ENCODE measurements around the gene SYT15. TPM values are rescaled to one million over a fixed set of nuclear protein-coding genes. Genes with fewer than 3 reads are reported as not detected.
"Not testable (repeated sequence)": the region's sequence is repeated elsewhere in the genome, so short reads cannot be mapped to it uniquely, and the experiment has no call there.

Gene SYT15
- total RNA-seq, 2 donors from 2014 or later: 1.0 to 1.1 TPM

DNA sequence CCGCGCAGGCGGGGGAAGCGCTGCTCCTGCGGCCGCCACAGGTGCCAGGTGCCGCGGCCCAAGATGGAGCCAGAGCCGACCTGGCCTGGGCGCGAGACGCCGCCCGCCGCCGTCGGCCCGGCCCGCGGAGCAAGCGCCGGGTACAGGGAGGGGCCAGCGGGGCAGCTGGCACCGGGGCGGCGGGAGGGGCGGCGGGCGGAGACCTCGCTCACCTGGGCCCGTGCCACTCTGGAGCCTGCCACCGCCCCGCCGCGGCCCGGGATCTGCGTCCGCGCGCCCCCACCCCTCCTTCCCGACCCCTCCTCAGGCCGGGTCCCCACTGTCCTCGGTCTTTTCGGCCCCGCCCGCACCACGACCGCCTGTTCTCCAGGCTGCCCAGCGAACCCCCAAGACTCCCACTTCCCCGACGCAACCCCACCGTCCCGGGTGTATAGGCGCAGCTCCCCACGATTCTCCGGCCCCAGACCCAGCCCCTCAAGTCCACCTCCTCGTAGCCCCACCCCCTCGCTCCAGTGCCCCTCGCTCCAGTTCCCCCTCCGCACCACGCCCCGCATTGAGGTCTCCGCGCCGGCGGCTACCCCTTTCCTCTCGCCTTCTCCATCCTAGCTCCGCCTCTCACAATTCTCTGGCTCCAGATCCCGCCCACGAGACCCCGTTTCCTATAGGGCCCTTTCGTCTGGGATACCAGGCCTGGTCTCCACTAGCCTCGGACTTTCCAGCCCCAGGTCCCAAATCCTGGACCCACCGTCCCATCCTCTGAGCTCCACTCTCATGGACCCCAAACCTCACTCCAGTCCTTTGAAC is 22.2 kb upstream of the SYT15 start, which contains the start of gene GPRIN2:
TSS of gene GPRIN2 (minus strand) at position 144 of the 804 bp plus-strand sequence. CDS start 5,922 bp downstream, outside the sequence.
- Mint-ChIP-seq H3K4me1 (peaks cover 9% of the 10 kb centered on the region), H3K27me3 (no peaks in the 10 kb centered on the region), H3K4me3 (peak within 1 kb of the TSS; percentile 75), H3K36me3 (ENCODE audit: low read depth) (peaks cover 16% of the 10 kb centered on the region), H3K27ac (no peak within 1 kb of the TSS)
- peak in 1 of 3 donors; percentile 7 for DNase-seq
- H3K9me3 ChIP-seq (ENCODE audit: control insufficient read depth, low read length, poor library complexity, severe bottlenecking): no peaks in the 10 kb centered on the region
- ATAC-seq: no peak

GRCh38 chr10:46557319-46558121 is 21.4 kb upstream of the SYT15 start:
- peaks cover 16% of the 10 kb centered on the region for H3K36me3 Mint-ChIP-seq (ENCODE audit: low read depth)
- no peak overlapping the region for H3K27ac Mint-ChIP-seq
- DNase-seq (peak in 1 of 3 donors; percentile 8), ATAC-seq (no peak)
- peak overlapping the region; percentile 75 for H3K4me3 Mint-ChIP-seq
- no peaks in the 10 kb centered on the region for H3K9me3 ChIP-seq (ENCODE audit: control insufficient read depth, low read length, poor library complexity, severe bottlenecking)
- H3K4me1 Mint-ChIP-seq: peaks cover 9% of the 10 kb centered on the region
- H3K27me3 Mint-ChIP-seq: no peaks in the 10 kb centered on the region

DNA sequence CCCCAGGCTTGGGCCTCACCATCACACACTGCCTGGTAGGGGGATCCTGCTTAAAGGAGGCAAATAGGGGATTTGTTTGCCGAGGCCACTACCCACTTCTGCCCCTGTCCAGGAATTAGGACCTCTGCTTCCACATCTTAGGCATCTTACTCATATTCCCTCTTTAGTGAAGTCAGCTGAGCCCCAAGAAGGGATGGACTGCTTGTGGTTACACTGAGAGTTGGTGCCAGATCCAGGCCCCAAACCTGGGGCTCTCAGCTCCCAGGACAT is 20.9 kb upstream of the SYT15 start:
- H3K4me1 Mint-ChIP-seq: peaks cover 9% of the 10 kb centered on the region
- peaks cover 16% of the 10 kb centered on the region for H3K36me3 Mint-ChIP-seq (ENCODE audit: low read depth)
- no peaks in the 10 kb centered on the region for H3K9me3 ChIP-seq (ENCODE audit: control insufficient read depth, low read length, poor library complexity, severe bottlenecking)
- peak overlapping the region; percentile 75 for H3K4me3 Mint-ChIP-seq
- H3K27me3 Mint-ChIP-seq: no peaks in the 10 kb centered on the region
- H3K27ac Mint-ChIP-seq: no peak overlapping the region
- no peak for DNase-seq
- ATAC-seq: no peak

GRCh38 chr10:46558392-46559185 is 20.3 kb upstream of the SYT15 start:
- H3K4me1 Mint-ChIP-seq: peaks cover 9% of the 10 kb centered on the region

DNA sequence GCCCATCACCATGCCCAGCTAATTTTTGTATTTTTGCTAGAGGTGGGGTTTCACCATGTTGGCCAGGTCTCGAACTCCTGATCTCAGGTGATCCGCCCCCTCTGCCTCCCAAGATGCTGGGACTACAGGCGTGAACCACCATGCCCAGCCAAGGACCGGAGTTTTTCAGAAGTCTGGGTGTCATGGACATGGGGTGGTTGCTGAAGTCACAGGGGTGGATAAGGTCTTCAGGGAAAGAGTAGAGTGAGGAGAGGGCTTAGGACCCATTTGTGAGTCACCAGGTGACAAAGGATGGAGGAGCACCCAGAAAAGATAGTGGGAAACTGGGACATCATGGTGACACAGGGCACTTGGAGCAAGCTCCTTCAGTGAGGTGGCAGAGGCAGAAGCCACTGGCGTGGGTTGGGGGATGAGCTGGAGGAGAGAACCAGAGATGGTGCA is 19.7 kb upstream of the SYT15 start:
- ATAC-seq: no peak
- no peaks in the 10 kb centered on the region for H3K9me3 ChIP-seq (ENCODE audit: control insufficient read depth, low read length, poor library complexity, severe bottlenecking)
- H3K4me1 Mint-ChIP-seq: peaks cover 9% of the 10 kb centered on the region
- H3K27me3 Mint-ChIP-seq: no peaks in the 10 kb centered on the region
- no peak overlapping the region for H3K27ac Mint-ChIP-seq
- peaks cover 16% of the 10 kb centered on the region for H3K36me3 Mint-ChIP-seq (ENCODE audit: low read depth)
- DNase-seq: peak in 1 of 3 donors; percentile 0
- H3K4me3 Mint-ChIP-seq: no peak overlapping the region

More at GRCh38 chr10:46558392-46559185, 20.3 kb upstream of the SYT15 start:
- no peak overlapping the region for H3K4me3 Mint-ChIP-seq
- ATAC-seq (no peak), DNase-seq (peak in 1 of 3 donors; percentile 2)
- H3K9me3 ChIP-seq (ENCODE audit: control insufficient read depth, low read length, poor library complexity, severe bottlenecking): no peaks in the 10 kb centered on the region
- H3K27ac Mint-ChIP-seq: no peak overlapping the region
- H3K36me3 Mint-ChIP-seq (ENCODE audit: low read depth): peaks cover 16% of the 10 kb centered on the region
- H3K27me3 Mint-ChIP-seq: no peaks in the 10 kb centered on the region

GRCh38 chr10:46560381-46560780 is 18.5 kb upstream of the SYT15 start:
- DNase-seq (peak in 1 of 3 donors; percentile 5), ATAC-seq (no peak)
- H3K4me3 Mint-ChIP-seq: no peak overlapping the region
- peaks cover 9% of the 10 kb centered on the region for H3K4me1 Mint-ChIP-seq
- H3K27ac Mint-ChIP-seq: no peak overlapping the region
- H3K9me3 ChIP-seq (ENCODE audit: control insufficient read depth, low read length, poor library complexity, severe bottlenecking): no peaks in the 10 kb centered on the region
- H3K36me3 Mint-ChIP-seq (ENCODE audit: low read depth): peaks cover 16% of the 10 kb centered on the region
- no peaks in the 10 kb centered on the region for H3K27me3 Mint-ChIP-seq

- no peak overlapping the region for H3K27ac Mint-ChIP-seq
- ATAC-seq (no peak), DNase-seq (peak in 1 of 3 donors; percentile 3)
- H3K4me3 Mint-ChIP-seq: no peak overlapping the region
- no peaks in the 10 kb centered on the region for H3K27me3 Mint-ChIP-seq
- H3K9me3 ChIP-seq (ENCODE audit: control insufficient read depth, low read length, poor library complexity, severe bottlenecking): no peaks in the 10 kb centered on the region
- peaks cover 9% of the 10 kb centered on the region for H3K4me1 Mint-ChIP-seq
- peaks cover 13% of the 10 kb centered on the region for H3K36me3 Mint-ChIP-seq (ENCODE audit: low read depth)
These were observed 18.0 kb upstream of the SYT15 start for GRCh38 chr10:46560952-46561351.

DNA sequence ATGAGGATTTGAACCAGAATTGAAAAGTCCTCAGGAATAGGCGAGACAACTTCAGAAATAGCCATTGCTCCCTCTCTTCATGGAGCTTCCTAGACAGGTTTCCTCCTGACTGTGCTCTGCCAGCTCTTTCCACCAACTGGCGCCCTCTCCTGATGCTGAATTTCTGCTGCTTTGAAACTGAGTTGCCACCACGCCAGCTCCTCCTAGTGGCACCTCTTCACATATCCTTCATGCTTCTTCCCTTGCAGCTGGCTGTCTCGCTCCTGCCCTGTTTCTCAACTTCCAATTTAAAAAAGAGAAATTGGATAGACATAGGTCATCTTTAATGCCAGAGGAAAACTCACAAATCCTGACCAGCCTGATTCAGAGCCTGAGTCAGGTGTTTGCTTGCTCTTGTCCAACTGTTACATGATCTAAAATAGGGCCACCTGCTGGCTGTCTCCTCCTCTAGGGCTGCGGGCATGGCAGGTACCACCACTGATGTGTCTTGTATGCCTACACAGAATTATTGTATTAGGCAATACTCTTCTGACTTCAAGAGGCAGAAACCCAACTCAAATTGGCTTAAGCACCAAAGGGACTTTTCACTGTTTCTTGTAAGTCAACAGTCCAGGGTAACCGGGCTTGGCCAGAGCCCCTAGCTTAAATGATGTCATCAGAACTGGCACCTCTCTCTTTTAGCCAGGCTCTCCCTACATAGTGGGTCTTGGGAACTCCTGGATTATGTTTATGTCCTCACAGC is 13.2 kb upstream of the SYT15 start:
- not testable (repeated sequence) for H3K4me1 Mint-ChIP-seq; H3K27ac Mint-ChIP-seq; H3K9me3 ChIP-seq (ENCODE audit: control insufficient read depth, low read length, poor library complexity, severe bottlenecking); H3K36me3 Mint-ChIP-seq (ENCODE audit: low read depth); H3K4me3 Mint-ChIP-seq; H3K27me3 Mint-ChIP-seq
- DNase-seq (peak in 2 of 3 donors; percentile 8 to 13), ATAC-seq (peak; percentile 88)

DNA sequence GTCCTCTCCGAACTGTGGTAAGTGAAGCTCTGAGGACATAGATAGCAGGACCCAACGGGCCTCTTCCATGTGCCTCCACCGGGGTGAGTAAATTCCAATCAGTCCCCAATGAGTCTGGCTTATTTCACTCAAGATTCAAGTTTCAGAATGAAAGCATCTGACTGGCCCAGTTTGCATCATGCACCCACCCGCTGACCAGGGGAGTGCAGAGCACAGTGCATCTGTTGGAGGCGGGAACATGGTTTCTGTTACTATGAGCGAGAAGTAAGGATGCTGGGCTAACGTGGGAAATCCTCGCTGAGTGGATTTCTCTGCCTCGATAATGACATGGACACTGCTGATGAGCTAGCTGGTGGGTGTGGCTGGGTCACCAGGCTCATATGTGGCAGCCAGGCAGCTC is 11.8 kb upstream of the SYT15 start:
- H3K4me3 Mint-ChIP-seq: not testable (repeated sequence)

GRCh38 chr10:46570655-46571054 is 8.3 kb upstream of the SYT15 start:
- H3K4me1 Mint-ChIP-seq; H3K27me3 Mint-ChIP-seq; H3K36me3 Mint-ChIP-seq (ENCODE audit: low read depth); H3K4me3 Mint-ChIP-seq; DNase-seq; H3K27ac Mint-ChIP-seq; H3K9me3 ChIP-seq (ENCODE audit: control insufficient read depth, low read length, poor library complexity, severe bottlenecking); ATAC-seq: not testable (repeated sequence)

More for the DNA sequence above, 11.8 kb upstream of the SYT15 start:
- not testable (repeated sequence) for H3K36me3 Mint-ChIP-seq (ENCODE audit: low read depth); H3K27ac Mint-ChIP-seq; DNase-seq; H3K4me1 Mint-ChIP-seq; ATAC-seq; H3K27me3 Mint-ChIP-seq; H3K9me3 ChIP-seq (ENCODE audit: control insufficient read depth, low read length, poor library complexity, severe bottlenecking)

GRCh38 chr10:46572765-46573164 is 6.2 kb upstream of the SYT15 start:
- H3K27me3 Mint-ChIP-seq; ATAC-seq; H3K4me1 Mint-ChIP-seq; H3K27ac Mint-ChIP-seq; H3K9me3 ChIP-seq (ENCODE audit: control insufficient read depth, low read length, poor library complexity, severe bottlenecking); DNase-seq; H3K36me3 Mint-ChIP-seq (ENCODE audit: low read depth); H3K4me3 Mint-ChIP-seq: not testable (repeated sequence)

- ATAC-seq; H3K27ac Mint-ChIP-seq; DNase-seq; H3K4me3 Mint-ChIP-seq; H3K9me3 ChIP-seq (ENCODE audit: control insufficient read depth, low read length, poor library complexity, severe bottlenecking); H3K27me3 Mint-ChIP-seq; H3K4me1 Mint-ChIP-seq; H3K36me3 Mint-ChIP-seq (ENCODE audit: low read depth): not testable (repeated sequence)
These were observed 5.6 kb upstream of the SYT15 start for GRCh38 chr10:46573314-46573713.
